Measurements from ENCODE around the gene CNNM2.
"Not testable (repeated sequence)": the region's sequence is repeated elsewhere in the genome, so short reads cannot be mapped to it uniquely, and the experiment has no call there.

CNNM2 gene

GRCh38 chr10:103105462-103105861 is 187.4 kb downstream of the CNNM2 start:
- DNase-seq (ENCODE audit: low read depth in 2 of 2), result no peak

DNA sequence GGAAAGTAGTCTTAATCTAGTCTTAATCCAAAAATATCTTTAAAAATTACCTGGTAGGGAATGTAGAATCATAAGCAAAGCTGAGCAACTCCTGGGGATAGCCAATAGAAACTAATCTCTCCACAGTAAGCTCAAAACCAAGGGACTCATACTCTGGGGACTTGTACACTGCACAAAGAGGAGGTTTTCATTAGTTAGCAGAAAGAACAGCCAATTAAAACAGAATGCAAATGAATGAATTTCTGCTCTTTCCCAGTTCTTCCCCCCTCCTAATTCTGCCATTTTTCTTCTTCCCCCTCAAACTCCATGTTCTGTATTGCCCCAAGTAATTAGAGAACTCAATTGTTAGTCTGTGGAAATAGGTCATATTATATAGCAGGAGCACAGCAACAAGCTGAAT is 188.4 kb downstream of the CNNM2 start:
- no peak for DNase-seq (ENCODE audit: low read depth in 2 of 2)

DNA sequence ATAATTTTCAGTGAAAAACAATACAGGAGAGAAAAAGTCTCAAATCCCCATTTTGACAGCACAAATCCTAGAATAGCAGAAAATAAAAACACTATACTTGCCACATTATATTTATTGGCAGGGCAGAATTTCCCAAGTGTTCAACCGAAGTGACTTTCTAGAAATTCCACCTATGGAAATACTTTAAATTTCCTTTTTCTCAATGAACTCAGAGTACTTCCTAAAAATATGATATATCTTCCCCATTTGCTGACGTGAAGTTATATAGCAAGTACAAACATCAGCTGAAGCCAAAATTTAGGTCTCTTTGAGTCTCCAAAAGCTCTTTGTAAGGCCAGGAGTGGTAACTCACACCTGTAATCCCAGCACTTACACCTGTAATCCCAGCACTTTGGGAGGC is 191.7 kb downstream of the CNNM2 start:
- DNase-seq (ENCODE audit: low read depth in 2 of 2), result no peak

- DNase-seq (ENCODE audit: low read depth in 2 of 2), result no peak
Observed at GRCh38 chr10:103110407-103110806, 192.3 kb downstream of the CNNM2 start.

GRCh38 chr10:103111031-103111917 is 193.2 kb downstream of the CNNM2 start:
- DNase-seq (ENCODE audit: low read depth in 2 of 2), result no peak

GRCh38 chr10:103111918-103112877 is 194.1 kb downstream of the CNNM2 start:
- no peak for DNase-seq (ENCODE audit: low read depth in 2 of 2)

DNA sequence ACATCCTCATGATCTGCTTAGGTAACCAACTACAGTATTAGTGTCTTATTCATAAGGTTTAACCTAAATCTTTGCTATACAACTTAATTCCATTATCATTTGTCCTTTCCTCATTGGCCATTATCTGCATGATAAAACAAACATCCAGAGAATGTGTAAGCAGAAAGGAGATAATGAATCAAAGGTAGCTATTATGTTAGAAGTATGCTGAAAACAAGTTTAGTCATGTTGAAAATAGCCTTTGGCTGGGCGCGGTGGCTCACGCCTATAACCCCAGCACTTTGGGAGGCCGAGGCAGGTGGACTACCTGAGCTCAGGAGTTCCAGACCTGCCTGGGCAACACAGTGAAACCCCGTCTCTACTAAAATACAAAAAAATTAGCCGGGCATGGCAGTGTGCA is 196.8 kb downstream of the CNNM2 start:
- DNase-seq (ENCODE audit: low read depth in 2 of 2), result no peak

GRCh38 chr10:103117247-103117646 is 199.2 kb downstream of the CNNM2 start:
- no peak for DNase-seq (ENCODE audit: low read depth in 2 of 2)

- DNase-seq (ENCODE audit: low read depth in 2 of 2), result no peak
Observed at GRCh38 chr10:103120546-103120945, 202.5 kb downstream of the CNNM2 start.

- no peak for DNase-seq (ENCODE audit: low read depth in 2 of 2)
Observed at GRCh38 chr10:103120977-103121735, 203.1 kb downstream of the CNNM2 start.

DNA sequence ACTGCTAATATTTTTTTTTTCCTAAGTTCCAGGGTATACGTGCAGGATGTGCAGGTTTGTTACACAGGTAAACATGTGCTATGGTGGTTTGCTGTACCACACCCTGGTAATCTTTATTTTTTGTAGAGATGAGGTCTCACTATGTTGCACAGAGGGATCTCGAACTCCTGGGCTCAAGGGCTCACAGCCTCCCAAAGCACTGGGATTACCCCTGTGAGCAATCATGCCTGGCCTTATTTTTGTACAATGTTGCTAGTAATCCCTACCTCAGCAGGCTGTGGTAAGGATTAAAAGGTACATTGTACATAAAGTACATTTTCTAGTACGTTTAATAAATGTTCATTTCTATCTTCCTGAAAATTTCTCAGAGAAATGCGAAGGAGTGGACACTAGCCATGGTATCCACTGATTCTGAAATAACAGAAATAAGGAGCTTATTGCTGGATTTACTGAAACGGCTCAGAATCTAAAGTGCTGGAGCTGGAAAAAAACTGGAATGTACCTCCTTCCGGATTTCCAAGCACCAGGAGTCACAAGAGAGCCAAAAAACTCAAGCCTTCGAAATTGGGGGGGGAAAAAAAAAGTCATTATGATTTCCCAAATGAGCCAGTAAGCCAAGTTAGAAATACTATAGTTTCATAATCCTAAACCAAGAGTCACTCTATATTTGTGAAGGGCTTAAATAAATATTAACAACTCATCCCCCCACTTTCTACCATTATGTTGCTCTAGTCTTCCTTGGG is 205.4 kb downstream of the CNNM2 start:
- DNase-seq (ENCODE audit: low read depth in 2 of 2), result no peak

DNA sequence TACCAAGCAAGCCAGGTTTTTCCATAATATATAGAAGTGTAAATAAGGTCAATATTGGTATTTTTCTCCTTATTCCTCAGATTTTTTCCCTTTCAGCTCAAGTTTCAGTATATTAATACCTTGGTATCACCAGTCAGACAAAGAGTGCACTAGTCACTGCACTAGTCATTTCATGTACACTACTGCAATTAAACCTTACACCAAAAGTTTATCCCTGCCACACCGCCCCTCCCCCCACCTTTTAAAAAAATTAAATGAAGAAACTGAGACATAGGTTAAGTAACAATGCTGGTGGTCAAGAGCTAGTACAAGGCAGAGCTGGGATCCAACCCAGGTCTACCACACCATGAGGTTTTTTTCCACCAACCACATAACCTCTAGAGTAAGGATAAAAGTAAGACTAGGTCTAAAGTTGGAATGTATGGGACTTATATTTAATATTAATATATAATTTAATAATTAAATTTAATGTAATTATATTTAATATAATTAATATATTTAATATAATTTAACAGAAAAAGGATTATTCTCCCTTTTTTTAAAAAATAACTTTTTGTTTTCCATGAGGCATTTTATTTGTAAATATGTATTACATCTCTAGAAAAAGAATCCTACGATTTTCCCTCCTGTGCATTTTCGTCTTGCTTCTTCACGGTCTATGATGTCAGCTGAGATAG is 206.5 kb downstream of the CNNM2 start:
- DNase-seq (ENCODE audit: low read depth in 2 of 2), result no peak

DNA sequence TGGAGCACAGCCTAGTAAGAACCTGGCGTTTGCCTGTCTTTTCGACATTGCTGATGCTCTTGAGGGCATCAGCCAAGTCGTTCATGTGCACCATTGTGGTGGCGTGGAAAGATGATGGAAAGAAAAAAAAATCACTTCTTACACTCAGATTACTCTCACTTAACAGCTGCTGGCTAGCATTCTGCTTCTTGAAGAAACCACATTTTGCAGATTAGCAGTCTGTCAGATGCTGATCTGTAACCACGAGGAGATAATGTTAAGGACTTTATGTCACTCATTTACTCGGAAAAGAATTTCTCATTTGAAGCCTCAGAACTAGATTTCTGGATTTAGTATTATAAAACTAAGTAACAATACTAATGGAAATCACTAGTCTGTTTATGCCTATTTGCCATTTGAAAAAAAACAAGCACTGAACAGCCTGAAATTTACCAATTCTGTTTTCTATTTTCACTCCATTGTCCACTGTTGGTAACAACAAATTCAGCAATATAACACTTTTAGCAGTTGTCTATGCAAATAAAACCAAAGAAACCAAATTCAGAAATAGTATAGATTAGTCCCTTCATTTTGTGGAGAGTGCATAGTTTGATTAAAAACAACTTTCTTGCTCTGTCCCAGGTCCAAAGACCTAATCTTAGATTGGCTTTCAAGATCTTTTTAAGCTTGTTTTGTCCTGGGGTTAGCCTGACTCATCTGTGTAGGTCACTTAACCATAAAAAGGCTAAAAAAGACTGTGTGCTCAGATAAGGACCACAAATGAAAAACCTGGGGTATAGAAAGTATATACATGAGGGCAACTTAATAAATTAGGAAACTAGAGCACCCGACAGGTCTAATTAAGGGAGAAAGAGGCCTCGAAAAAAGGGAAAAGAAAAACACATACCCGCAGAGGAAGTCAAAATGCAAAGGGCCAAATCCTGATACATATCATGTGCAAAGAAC is 207.5 kb downstream of the CNNM2 start:
- DNase-seq (ENCODE audit: low read depth in 2 of 2), result no peak

GRCh38 chr10:103127241-103127640 is 209.1 kb downstream of the CNNM2 start:
- DNase-seq (ENCODE audit: low read depth in 2 of 2), result no peak

DNA sequence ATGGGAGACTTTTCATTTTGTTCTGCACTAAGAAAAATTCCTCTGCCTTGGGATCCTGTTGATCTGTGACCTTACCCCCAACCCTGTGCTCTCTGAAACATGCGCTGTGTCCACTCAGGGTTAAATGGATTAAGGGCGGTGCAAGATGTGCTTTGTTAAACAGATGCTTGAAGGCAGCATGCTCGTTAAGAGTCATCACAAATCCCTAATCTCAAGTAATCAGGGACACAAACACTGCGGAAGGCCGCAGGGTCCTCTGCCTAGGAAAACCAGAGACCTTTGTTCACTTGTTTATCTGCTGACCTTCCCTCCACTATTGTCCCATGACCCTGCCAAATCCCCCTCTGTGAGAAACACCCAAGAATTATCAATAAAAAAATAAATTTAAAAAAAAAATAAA is 212.1 kb downstream of the CNNM2 start:
- DNase-seq (ENCODE audit: low read depth in 2 of 2), result not testable (repeated sequence)

- no peak for DNase-seq (ENCODE audit: low read depth in 2 of 2)
Observed at GRCh38 chr10:103130910-103131309, 212.8 kb downstream of the CNNM2 start.

GRCh38 chr10:103135168-103135567 is 217.1 kb downstream of the CNNM2 start:
- DNase-seq (ENCODE audit: low read depth in 2 of 2), result not testable (repeated sequence)

GRCh38 chr10:103139803-103140202 is 221.7 kb downstream of the CNNM2 start:
- no peak for DNase-seq (ENCODE audit: low read depth in 2 of 2)

Data from stimulated activated CD8-positive, alpha-beta memory T cell treated with anti-CD3 and anti-CD28 coated beads, Interleukin-2, amount 100 ng/mL, for 1 hour (primary cell).